ENCODE data around the gene PNLIPRP2.

Gene PNLIPRP2

GRCh38 chr10:116620423-116621400 is at the start of gene PNLIPRP2:
Gene PNLIPRP2 (plus strand): TSS chr10:116620953.
- TF ChIP-seq GATA2 (IDR thresholded peaks at IDR 0.05; ENCODE audit: low read depth, low read length) (no peak), GATA3 (IDR thresholded peaks at IDR 0.05; ENCODE audit: low read depth, low read length) (no peak)

GRCh38 chr10:116574797-116575196 is 46.0 kb upstream of the PNLIPRP2 start:
- no peak for TF ChIP-seq GATA2 (IDR thresholded peaks at IDR 0.05; ENCODE audit: low read depth, low read length)
- TF ChIP-seq GATA3 (IDR thresholded peaks at IDR 0.05; ENCODE audit: low read depth, low read length): no peak

GRCh38 chr10:116587878-116588591 is 32.7 kb upstream of the PNLIPRP2 start:
- TF ChIP-seq GATA2 (IDR thresholded peaks at IDR 0.05; ENCODE audit: low read depth, low read length): no peak

GRCh38 chr10:116588995-116589394 is 31.8 kb upstream of the PNLIPRP2 start:
- TF ChIP-seq GATA2 (IDR thresholded peaks at IDR 0.05; ENCODE audit: low read depth, low read length) (no peak), GATA3 (IDR thresholded peaks at IDR 0.05; ENCODE audit: low read depth, low read length) (no peak)

GRCh38 chr10:116589926-116590325 is 30.8 kb upstream of the PNLIPRP2 start:
- no peak for TF ChIP-seq GATA2 (IDR thresholded peaks at IDR 0.05; ENCODE audit: low read depth, low read length)
- no peak for TF ChIP-seq GATA3 (IDR thresholded peaks at IDR 0.05; ENCODE audit: low read depth, low read length)

GRCh38 chr10:116590590-116591444 is 29.9 kb upstream of the PNLIPRP2 start, which contains the start of gene PNLIPRP1:
Gene PNLIPRP1 (plus strand): TSS chr10:116590959. CDS start chr10:116591130, 171 bp downstream.
- TF ChIP-seq GATA2 (IDR thresholded peaks at IDR 0.05; ENCODE audit: low read depth, low read length) (no peak), GATA3 (IDR thresholded peaks at IDR 0.05; ENCODE audit: low read depth, low read length) (no peak)

GRCh38 chr10:116593139-116593740 is 27.5 kb upstream of the PNLIPRP2 start:
- TF ChIP-seq GATA2 (IDR thresholded peaks at IDR 0.05; ENCODE audit: low read depth, low read length) (no peak), GATA3 (IDR thresholded peaks at IDR 0.05; ENCODE audit: low read depth, low read length) (no peak)

- TF ChIP-seq GATA2 (IDR thresholded peaks at IDR 0.05; ENCODE audit: low read depth, low read length) (no peak), GATA3 (IDR thresholded peaks at IDR 0.05; ENCODE audit: low read depth, low read length) (no peak)
These were observed 26.2 kb upstream of the PNLIPRP2 start for GRCh38 chr10:116594525-116595035.

- no peak for TF ChIP-seq GATA2 (IDR thresholded peaks at IDR 0.05; ENCODE audit: low read depth, low read length)
- TF ChIP-seq GATA3 (IDR thresholded peaks at IDR 0.05; ENCODE audit: low read depth, low read length): no peak
These were observed 24.7 kb upstream of the PNLIPRP2 start for GRCh38 chr10:116596062-116596461.

- no peak for TF ChIP-seq GATA2 (IDR thresholded peaks at IDR 0.05; ENCODE audit: low read depth, low read length)
- no peak for TF ChIP-seq GATA3 (IDR thresholded peaks at IDR 0.05; ENCODE audit: low read depth, low read length)
These were observed 23.2 kb upstream of the PNLIPRP2 start for GRCh38 chr10:116597543-116597942.

- TF ChIP-seq GATA3 (IDR thresholded peaks at IDR 0.05; ENCODE audit: low read depth, low read length) (no peak), GATA2 (IDR thresholded peaks at IDR 0.05; ENCODE audit: low read depth, low read length) (no peak)
These were observed 22.4 kb upstream of the PNLIPRP2 start for GRCh38 chr10:116598329-116598728.

GRCh38 chr10:116599991-116600390 is 20.8 kb upstream of the PNLIPRP2 start:
- no peak for TF ChIP-seq GATA3 (IDR thresholded peaks at IDR 0.05; ENCODE audit: low read depth, low read length)
- TF ChIP-seq GATA2 (IDR thresholded peaks at IDR 0.05; ENCODE audit: low read depth, low read length): no peak

Data from SH-SY5Y (cell line).